GM04504 (cell line): ENCODE measurements around the gene DUSP28.

Source experiments
- DNase-seq: peaks from one replicate; pipeline ENCODE4 v3.0.0-alpha.2; 2012; ENCODE audit warnings: low read depth

Gene DUSP28

GRCh38 chr2:240573071-240573515 lies 12.9 kb downstream of the DUSP28 start:
- no peak for DNase-seq

- no peak for DNase-seq
Observed at GRCh38 chr2:240573516-240574385, 13.6 kb downstream of the DUSP28 start.

GRCh38 chr2:240574386-240575100 lies 14.4 kb downstream of the DUSP28 start:
- DNase-seq, result no peak

- DNase-seq, result no peak
Observed at GRCh38 chr2:240575101-240575965, 15.2 kb downstream of the DUSP28 start.

- DNase-seq, result no peak
Observed at GRCh38 chr2:240576036-240576435, 15.9 kb downstream of the DUSP28 start.

- DNase-seq, result no peak
Observed at GRCh38 chr2:240576436-240577205, 16.5 kb downstream of the DUSP28 start.

GRCh38 chr2:240577281-240578109 lies 17.3 kb downstream of the DUSP28 start:
- DNase-seq, result no peak

- no peak for DNase-seq
Observed at GRCh38 chr2:240578110-240578450, 17.9 kb downstream of the DUSP28 start.

- no peak for DNase-seq
Observed at GRCh38 chr2:240578488-240578887, 18.3 kb downstream of the DUSP28 start.

GRCh38 chr2:240579071-240579762 lies 19.1 kb downstream of the DUSP28 start:
- no peak for DNase-seq

GRCh38 chr2:240579771-240580614 lies 19.8 kb downstream of the DUSP28 start:
- DNase-seq, result peak; percentile 91

- no peak for DNase-seq
Observed at GRCh38 chr2:240581811-240582210, 21.7 kb downstream of the DUSP28 start.

- no peak for DNase-seq
Observed at GRCh38 chr2:240582781-240583180, 22.6 kb downstream of the DUSP28 start.

GRCh38 chr2:240583774-240584173 lies 23.6 kb downstream of the DUSP28 start:
- DNase-seq, result no peak

GRCh38 chr2:240584486-240585031 lies 24.4 kb downstream of the DUSP28 start:
- DNase-seq, result no peak

GRCh38 chr2:240585101-240585500 lies 24.9 kb downstream of the DUSP28 start:
- no peak for DNase-seq

GRCh38 chr2:240585681-240586197 lies 25.6 kb downstream of the DUSP28 start:
- no peak for DNase-seq

- peak; percentile 89 for DNase-seq
Observed at GRCh38 chr2:240586198-240586918, 26.2 kb downstream of the DUSP28 start, which contains the start of gene CAPN10. Gene CAPN10, plus strand, starts transcription at chr2:240586734. Its CDS starts 178 bp downstream, at chr2:240586912.
